NCI-H2196 treated with DMSO at 0.1 percent for 48 hours (cell line): ENCODE results near the gene FGF1.

Source experiments
- DNase-seq: peaks from one replicate; lab custom pipeline; 2025; ENCODE audit not compliant: unreplicated experiment; lab: John Stamatoyannopoulos, UW

Gene FGF1

GRCh38 chr5:142585451-142585850, 100.4 kb downstream of the FGF1 start:
- no peak for DNase-seq

GRCh38 chr5:142584891-142585290, 101.0 kb downstream of the FGF1 start:
- DNase-seq, result no peak

- no peak for DNase-seq
Measured at GRCh38 chr5:142578161-142578830, 107.6 kb downstream of the FGF1 start.

GRCh38 chr5:142576804-142577203, 109.1 kb downstream of the FGF1 start:
- no peak for DNase-seq

GRCh38 chr5:142576303-142576702, 109.6 kb downstream of the FGF1 start:
- DNase-seq, result no peak

- DNase-seq, result no peak
Measured at GRCh38 chr5:142572006-142572405, 113.9 kb downstream of the FGF1 start.

- DNase-seq, result no peak
Measured at GRCh38 chr5:142571371-142571770, 114.5 kb downstream of the FGF1 start.

GRCh38 chr5:142569905-142570304, 116.0 kb downstream of the FGF1 start:
- no peak for DNase-seq

- DNase-seq, result no peak
Measured at GRCh38 chr5:142568996-142569335, 116.9 kb downstream of the FGF1 start.

- no peak for DNase-seq
Measured at GRCh38 chr5:142568283-142568995, 117.5 kb downstream of the FGF1 start.

- DNase-seq, result no peak
Measured at GRCh38 chr5:142561486-142562097, 124.3 kb downstream of the FGF1 start.

GRCh38 chr5:142561029-142561428, 124.9 kb downstream of the FGF1 start:
- no peak for DNase-seq

- no peak for DNase-seq
Measured at GRCh38 chr5:142552107-142552506, 133.8 kb downstream of the FGF1 start.

- no peak for DNase-seq
Measured at GRCh38 chr5:142551338-142552067, 134.4 kb downstream of the FGF1 start.

GRCh38 chr5:142550471-142550870, 135.4 kb downstream of the FGF1 start:
- DNase-seq, result no peak

- no peak for DNase-seq
Measured at GRCh38 chr5:142549834-142550233, 136.1 kb downstream of the FGF1 start.

- DNase-seq, result peak; percentile 90
Measured at GRCh38 chr5:142548739-142549275, 137.1 kb downstream of the FGF1 start.

GRCh38 chr5:142547445-142548380, 138.2 kb downstream of the FGF1 start:
- DNase-seq, result no peak

GRCh38 chr5:142545650-142546322, 140.1 kb downstream of the FGF1 start:
- no peak for DNase-seq
